Superior temporal gyrus (tissue), 1 donor: ENCODE results near the gene GAS1.
A peak's percentile ranks its signal among the peaks of the same experiment; 100 is the strongest.

ENCODE experiments used
- DNase-seq: peaks from one replicate; pipeline ENCODE4 v3.0.0-alpha.2; 2016; ENCODE audit errors: extremely low spot score

Gene GAS1

DNA sequence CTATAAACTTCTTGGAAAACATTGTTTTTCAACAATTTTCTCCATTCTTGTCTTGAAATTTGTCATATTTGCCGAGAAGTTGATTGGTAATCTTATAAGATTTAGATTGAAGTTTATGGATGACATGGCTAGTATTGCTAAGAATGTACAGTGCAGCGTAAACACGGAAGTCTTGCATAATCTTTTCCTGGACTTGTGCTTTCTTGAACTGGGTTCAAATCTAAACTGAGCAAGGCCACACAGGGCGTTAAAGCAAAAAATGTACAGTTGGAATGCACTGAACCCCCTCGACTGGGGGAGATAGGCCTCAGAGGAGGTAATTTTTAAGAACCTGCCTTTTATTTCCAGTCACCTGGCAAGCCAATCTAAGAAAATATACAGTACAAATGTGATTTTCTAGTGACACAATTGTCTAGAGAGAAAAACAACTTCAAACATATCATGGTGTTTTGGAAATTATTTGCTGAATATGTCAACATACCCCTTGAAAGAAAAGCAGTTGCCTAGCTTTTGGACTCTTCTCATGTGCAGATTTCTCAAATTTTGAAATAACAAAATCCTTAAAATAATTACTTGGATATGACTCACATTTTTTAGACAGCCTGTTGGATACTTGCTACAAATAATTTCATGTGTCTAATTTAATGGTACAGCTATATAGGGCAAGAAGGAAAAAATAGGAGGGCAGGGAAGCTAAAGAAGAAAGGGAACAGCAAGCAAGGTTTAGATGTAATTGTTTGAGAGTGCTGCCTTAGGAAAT lies 18.5 kb upstream of the GAS1 start:
- no peak for DNase-seq

DNA sequence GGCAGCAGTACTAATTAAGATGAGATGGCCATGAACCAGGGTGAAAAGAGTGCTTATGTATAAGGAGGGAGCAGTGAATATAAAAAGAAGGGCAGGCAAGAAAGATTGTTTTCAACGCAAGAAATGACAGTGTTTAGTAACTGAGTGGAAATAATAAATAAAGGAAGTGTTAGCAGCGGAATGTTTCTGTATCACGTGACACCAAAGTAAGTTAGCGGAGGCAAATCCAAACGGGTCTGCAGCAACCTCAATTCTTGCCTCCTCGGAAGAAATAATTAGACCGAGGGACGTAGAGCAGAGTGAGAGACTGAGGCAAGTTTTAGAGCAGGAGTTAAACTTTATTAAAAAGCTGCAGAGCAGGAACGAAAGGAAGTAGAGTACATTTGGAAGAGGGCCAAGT lies 15.4 kb upstream of the GAS1 start:
- no peak for DNase-seq

DNA sequence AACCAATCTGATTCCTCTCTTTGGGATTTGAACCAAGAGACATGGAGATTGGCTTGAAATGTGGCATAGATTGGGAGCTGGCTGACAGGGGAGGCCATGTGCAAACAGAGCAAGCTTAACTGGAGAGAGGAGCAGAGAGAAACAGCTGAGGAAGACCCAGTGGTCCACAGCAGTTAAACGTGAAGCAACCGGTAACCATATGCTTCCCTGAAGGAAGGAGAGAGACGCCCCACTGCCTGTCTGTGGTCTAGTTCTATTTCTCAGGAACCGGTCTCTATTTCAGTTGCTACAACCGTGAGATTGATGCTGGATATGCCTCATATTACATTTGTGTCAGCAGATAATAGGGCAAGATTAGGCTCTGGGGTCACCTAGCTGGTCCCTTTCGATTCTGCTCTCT lies 13.6 kb upstream of the GAS1 start:
- no peak for DNase-seq

DNA sequence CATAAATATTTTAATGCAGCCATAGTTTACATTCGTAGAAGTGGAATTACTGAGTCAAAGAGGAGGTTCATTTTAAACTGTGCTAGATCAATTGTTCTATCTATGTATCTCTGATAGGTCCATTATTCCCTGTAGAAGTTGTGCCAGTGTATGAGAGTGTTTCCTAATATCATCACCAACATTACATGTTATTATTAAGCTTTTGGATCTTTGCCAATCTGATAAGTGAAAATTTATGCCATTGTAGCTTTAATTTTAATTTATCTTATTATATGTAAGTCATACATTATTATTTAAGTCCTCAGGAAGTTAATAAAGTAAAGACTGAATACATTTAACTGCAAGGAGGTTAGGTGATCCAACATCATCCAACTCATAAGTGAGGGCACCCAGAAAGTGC lies 10.9 kb upstream of the GAS1 start:
- DNase-seq: no peak

DNA sequence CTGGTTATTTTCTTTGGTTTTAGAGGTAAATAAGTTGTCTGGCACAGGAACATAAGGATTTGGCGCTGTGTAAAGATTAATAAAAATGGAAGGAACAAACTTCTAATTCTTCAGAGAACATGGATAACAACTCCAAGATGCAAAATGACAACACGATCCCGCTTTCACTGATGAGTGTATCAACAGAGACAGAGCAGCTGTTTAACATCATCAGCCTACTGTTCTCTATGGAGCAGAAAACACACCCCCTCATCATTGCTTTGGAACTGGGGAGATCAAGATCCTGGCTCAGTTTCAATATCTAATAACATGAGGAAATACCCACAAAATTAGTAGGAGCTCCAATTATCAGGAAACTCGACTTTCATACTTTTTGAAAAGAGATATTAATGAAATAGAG lies 8.3 kb upstream of the GAS1 start:
- DNase-seq: no peak

DNA sequence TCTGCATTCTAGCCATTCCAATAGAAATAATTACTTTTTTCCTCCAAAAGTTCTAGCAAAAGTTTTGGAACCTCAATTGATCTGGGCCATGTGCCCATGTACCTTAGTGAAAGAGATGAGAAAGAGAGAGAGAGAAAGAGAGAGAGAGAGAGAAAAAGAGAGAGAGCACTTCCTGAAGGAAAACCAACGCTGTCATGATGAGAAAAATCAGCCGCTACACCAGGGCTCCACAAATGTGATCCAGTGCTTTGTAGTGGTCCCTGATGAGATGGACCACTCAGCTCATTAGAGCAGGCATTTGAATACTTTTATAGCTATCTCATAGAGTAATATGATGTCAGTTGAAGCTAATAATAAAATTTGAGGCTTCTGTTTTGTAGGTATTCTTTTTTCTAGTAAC lies 7.7 kb upstream of the GAS1 start:
- DNase-seq: no peak

DNA sequence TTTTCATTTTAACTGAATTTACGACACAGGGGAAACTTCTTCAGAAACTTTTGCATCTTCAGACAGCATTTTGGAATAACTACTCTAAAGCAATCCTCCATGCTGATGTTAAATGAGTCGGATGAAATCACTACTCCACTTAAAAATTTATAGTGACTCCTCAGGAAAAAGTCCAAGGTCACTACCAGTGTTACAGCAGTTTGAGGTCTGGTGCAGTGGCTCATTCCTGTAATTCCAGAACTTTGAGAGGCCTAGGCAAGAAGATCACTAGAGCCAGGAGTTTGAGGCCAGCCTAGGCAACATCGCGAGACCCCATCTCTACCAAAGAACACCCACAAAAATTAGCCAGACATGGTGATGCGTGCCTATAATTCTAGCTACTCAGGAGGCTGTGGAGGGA lies 5.9 kb upstream of the GAS1 start:
- no peak for DNase-seq

DNA sequence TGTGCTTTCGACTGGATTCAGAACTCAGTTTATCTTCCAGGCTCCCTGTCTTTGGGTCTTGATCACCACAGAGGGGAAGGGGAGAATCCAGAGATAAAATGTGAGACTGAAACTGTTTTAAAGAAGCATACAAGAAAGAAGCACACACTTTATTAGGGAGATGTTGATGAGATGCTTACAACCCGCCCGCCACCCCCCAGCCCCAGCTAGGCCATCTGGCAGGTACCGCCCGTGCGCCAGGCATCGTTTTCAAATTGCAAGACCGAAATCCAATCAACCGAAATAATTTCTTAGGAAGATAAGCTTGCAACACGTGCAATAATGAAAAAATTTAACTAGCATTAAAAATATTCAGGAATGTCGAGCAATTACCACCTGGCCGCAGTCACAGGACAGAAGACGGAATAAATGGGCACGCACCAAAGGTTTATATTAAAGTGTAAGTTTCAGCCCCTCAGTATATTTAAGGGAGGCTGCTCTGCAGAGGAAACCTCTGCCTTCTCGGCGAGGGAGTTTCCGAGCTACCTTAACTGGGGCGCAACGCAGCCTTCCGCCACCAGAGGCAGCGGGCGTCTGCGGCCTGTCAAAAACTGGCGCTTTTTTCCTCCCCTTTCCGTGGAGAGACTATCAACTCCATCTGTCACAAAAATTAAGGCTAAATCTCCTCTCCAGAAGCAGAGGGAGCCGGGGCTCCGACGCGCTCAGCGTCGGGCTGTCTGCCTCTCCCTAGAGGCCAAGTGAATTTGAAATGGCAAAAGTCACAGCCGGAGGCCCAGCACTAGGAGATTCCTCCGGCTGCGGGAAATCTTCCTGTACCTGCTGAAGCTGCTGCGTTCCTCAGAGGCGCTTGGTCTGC lies 996 bp upstream of the GAS1 start:
- DNase-seq: peak; percentile 91

DNA sequence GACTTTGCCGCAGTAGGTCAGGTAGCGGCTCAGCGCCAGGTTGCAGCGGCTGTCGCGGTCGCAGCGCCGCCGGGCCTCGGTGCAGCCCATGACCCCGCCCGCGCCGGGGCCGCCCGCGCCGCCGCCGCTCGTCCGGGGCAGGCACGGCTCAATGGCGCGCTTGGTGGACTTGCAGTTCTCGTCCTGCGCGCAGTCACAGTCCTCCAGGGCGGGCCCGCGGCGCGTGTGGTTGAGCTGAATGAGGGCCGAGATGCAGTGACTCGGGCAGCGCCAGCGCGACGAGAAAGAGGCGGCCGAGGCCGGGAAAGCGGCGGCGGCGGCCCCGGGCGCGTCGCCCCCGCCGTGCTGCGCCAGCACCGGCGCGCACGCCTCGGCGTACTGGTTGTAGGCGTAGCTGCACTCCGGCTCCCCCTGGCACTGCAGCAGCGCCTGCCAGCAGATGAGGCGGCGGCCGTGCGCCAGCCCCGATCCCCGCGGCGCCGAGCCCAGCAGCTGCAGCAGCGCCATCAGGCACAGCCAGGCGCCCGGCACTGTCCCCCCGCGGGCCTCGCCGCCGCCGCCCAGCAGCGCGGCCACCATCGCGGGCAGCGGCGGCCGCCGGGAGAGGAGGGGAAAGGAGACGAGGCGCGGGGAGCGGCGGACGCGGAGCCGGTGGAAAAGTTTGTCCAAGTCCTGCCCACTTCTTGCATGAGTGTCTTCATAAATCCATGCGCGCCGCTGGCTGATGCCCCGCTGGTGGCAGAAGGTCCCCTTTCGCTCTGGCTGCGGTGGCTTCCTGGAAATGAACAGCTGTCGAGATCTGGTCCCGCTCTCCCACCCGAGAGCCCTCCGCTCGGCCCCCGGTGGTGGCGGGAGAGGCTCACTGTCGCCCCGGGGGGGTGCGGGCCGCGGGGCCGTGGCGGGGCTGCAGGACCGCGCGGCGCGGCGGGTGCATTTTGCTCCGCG lies 833 bp downstream of the GAS1 start:
- DNase-seq: peak; percentile 79

DNA sequence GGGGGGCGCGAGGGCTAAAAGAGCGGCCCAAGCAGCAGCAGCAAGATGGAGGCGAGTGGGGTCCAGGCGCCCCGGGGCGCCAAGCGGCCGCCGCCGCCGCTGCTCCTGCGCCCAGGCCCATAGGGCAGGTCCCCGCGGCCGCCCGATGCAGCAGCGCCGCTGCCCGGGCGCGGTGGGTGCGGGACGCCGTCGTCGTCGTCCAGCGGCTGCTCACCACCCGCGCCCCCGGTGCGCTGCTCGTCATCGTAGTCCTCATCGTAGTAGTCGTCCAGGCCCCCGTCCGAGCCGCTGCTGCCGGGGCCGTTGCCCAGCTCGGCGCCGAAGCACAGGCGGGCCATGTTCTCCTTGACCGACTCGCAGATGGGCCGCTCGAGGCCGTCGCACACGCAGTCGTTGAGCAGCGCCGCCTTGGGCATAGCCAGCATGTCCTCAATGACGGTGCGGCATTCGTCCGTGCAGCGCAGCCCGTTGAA lies 1.5 kb downstream of the GAS1 start:
- DNase-seq: peak; percentile 62

DNA sequence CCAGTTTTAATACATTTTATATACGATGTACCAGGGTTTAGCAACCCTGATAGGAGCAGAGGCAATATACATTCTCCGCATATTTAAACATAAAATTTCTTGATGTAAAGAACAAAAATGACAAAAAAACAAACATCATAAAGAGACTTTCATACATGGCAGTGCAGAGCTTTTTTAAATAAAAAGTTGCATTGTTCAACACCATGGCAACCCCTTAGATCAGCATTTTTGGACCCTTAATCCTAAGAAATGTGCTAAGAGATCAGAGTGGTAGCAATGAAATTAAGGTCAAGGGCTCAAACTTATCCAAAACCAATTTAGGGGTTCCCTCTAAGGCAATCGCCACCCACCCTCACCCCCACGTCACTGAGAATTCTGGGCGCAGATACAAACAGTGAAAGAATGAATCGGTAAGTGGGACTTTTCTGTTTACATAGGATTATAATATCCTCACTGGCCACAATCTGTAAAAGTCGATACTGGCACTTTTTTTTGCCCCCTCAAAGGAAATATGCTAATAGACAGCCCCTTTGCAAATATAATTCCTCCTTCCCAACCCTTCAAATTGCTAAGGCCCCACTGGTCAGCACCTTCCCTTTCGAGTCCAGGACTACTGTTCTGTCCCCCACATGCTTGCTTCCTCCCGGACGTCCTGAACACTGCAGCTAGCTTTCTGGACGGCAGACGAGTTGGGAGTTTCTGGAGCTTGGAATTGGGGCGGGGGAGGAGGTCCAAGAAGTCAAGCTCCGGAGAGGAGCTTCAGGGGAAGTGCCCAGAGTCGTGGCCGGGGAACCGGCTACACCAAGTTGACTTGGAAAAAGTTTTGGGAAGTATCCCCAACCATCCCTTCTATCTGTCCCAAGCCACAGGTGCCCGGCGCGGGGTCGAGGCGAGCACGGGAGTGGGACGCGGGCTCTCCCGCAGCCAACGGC lies 2.2 kb downstream of the GAS1 start:
- DNase-seq: no peak

DNA sequence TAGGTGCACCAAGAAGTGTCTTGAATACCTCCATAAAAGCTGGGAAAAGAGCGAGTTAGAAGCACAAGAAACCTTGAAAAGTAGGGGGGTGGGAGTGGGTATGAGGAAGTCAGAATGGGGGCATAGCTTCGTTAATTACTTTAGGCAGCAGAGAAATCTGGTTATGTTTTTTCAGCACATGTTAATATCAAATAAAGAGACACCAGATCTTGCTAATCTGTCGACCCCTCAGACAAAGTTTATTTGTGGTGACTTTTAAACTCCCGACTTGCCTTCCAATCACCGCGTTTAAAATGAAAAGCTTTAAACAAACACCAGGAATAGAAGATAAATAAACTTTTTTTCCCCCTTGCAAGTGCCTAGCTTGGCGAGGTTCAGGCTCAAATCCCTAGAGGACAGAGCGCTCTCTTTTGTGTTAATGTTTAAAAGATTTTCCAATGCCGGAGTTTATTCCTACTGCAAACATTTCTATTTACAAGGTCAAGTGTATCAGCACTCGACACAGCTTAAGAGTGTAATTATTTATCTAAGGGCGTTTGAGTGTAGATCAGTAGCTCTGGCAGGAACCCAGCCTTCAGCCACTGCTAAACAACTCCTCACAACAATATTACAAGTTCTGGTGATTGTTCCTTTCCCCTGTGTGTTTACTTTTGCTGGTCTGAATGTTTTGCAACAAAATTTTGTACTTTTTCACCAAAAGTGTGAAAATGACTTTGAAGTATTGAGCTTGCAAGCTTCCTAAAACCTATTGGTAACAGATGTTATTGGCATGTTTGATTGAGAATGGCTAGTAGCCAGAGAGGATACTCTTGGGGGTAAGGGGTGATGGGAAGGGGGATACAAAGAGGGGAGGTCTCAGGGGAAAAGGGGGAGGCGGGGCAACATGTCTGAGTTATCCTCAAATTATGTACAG lies 3.8 kb downstream of the GAS1 start:
- no peak for DNase-seq

DNA sequence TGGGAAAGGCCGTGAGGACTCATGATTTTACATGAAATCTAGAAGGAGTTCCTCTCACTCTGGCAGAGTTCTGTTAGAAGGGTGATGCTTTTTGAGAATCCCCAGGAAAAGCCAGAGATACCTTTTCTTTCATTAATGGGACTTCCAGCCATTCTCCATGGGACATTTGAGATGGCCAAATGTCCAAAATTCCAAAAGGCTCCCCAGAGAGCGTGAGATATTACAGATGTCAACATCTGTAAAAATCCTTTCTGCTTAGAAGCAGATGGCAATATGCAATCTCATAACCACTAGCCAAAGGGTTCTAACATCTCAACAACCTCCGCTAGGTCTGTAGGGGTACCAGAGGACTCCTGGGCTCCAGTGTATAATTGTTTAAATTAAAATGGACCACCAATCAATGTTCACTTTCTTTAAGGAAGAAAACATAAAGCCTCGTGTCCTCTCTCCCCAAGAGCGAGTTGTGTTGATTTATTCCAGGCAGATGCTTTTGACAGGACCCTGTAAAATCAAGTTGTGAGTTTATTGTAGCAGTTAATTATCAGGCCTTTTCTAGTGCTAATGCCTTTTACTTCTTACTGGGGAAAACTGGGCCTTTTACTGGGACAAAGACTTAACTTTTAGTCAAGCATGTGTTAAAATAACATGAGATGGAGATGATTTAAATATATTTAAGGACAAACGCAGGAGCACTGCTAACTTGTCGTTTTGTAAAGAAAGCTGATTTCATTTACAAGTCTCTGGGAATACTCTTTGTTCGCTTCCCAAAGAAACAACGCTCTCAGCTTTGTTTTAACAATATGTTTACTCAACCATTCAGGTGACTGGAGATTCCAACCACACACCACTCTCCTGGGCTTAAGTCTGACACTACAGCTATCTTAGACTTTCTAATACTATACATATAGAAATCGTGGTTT lies 4.8 kb downstream of the GAS1 start:
- DNase-seq: no peak

DNA sequence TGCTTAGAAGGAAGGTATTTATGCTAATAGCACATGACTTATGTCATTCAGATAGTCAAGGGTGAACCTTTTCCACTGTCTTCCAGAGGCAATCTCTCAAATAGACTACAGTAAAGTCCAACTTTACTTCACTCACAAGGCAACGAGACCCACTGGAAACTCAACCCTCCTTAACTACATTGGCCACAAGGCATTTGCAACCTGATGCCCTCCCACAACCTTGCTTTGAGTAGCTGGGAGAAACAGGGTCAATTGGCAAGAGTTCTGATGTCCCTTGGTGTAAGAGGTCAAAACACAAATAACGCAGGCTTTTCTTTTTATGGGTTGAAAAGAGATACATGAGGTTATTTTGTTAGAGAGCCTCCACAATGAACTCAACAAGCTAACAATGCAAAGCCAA lies 6.1 kb downstream of the GAS1 start:
- DNase-seq: no peak

DNA sequence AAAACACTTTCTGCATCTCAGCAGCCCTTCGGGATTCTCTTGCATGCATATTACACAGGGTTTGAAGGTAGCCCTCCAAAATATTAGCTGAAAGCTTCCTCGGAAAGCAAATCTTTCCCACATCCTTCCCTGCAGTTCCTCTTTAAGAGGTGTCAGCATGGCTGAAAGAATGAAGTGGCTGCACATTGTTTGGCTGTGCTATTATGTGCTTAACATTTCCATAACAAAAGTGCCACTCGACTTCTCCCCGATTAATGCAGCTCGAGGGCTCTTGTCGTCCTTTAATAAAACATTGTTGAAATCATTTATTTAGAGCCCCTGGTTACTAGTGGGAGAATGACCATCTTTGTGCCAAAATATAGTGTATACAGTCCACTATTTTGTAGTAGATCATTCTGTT lies 6.5 kb downstream of the GAS1 start:
- DNase-seq: no peak

DNA sequence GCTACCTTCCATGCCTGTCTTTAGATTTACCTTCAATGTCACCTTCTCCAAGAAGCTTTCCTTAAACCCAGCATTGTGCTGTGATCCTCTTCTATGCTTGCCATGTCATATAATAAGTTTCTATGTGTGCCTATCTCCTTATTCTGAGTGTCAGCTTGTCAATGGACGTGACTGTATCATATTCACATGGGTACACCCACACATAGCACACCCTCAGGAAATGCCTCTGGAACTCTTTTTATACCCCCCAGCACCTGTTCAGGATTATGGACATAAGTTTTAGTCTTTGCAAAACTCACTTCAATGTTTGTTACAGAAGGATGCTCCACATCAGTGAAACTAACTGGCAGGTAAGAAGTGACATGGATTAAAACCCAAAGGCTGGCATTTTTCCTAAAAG lies 7.4 kb downstream of the GAS1 start:
- no peak for DNase-seq

DNA sequence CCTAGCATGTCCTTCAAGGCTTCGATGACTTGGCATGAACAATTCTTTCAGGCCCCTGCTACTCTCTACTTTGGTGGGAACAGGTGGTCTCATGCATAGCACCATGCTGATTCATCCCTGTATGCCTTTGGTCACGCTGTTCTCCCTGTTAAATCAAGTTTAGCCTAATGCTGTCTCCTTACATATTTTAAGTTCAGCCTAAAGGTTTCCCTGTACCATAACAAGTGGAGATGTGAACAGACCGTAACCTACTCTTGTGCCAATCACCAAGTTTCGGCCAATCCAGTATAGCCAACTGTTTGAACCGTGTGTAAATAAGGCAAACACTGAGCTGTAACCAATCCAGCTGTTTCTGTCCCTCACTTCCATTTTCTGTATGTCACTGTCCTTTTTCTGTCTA lies 8.0 kb downstream of the GAS1 start:
- no peak for DNase-seq

DNA sequence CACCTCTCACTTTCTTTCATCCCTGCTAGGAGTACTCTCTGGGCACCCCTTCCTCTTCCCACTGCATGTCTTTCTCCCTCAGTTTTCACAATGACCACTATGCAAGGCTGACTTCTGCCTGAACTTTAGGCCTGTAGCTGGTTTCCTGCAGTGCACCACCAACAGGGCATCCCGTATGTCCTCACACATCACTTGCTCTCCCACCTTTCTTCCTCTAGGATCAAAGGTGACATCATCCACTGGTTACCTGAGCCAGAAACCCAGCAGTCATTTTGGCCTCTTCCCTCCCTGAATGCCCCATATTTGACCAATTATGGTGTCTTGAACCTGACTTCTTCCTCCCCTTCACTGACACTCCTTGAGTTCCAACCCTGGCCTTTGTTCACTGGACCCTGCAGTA lies 8.5 kb downstream of the GAS1 start:
- no peak for DNase-seq

DNA sequence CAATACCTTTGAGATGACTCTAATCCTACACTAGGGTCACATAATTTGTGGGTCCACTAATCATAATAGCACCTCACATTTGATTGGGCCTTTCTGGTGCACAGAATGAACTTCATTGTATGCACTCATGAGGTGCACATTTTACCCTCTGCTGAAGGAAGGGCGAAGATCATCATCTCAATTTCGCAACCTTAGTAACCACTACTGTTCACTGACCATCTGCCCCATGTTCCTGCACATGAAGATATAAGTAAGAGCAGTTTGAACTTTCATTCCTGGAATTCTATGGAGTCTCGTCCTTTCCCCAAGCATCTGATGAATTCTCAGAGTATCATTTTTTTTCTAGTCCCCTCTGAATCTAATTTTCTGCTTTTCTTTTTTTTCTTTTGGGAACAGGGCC lies 21.2 kb downstream of the GAS1 start:
- DNase-seq: no peak
